DOHH2 (cell line): ENCODE measurements around the gene CRYBA2.

Source experiments
- CTCF ChIP-seq: fragments of 200-600 bp; sonication (generic); IDR thresholded peaks from one replicate; pipeline ENCODE4 v1.5.1; 2014; ENCODE audit warnings: antibody characterized with exemption, mild to moderate bottlenecking, low read depth, low read length; ENCODE audit not compliant: poor library complexity, severe bottlenecking
- EZH2phosphoT487 ChIP-seq: fragments of 200-600 bp; sonication (generic); IDR thresholded peaks from 2 replicates; pipeline ENCODE4 v1.6.1; 2017; ENCODE audit warnings: borderline replicate concordance, mild to moderate bottlenecking, antibody characterized with exemption, low read length, moderate library complexity, mixed read lengths

- TF ChIP-seq CTCF (no peak), EZH2phosphoT487 (no peak)
Observed at GRCh38 chr2:218995561-218995960, 2.3 kb upstream of the CRYBA2 start.
